Kidney (tissue), 14 donors: ENCODE data around the gene SCCPDH. TPM values are rescaled to one million over a fixed set of nuclear protein-coding genes. Genes with fewer than 3 reads are reported as not detected.

ENCODE experiments used
- DNase-seq, 5 donors: peaks; one replicate each; pipeline ENCODE4 v3.0.0-alpha.2; 2013 to 2020
- FAIRE-seq: peaks from 2 replicates; lab custom pipeline; 2012; peaks lifted over from hg19 to GRCh38; lab: Jason Lieb, UNC
- H3K27ac ChIP-seq, 2 donors: one replicate each; pipeline ENCODE4 v1.7.0; 2013; ENCODE audit warnings: low read depth in 2 of 2, low read length in 2 of 2, inconsistent platforms in 1 of 2
- H3K27me3 ChIP-seq: one replicate; pipeline ENCODE4 v1.7.1; 2013; ENCODE audit warnings: low read length, inconsistent platforms; ENCODE audit not compliant: control insufficient read depth, insufficient read depth
- H3K36me3 ChIP-seq, 3 donors: one replicate each; pipeline versions ENCODE4 v1.7.0 to v1.7.1; 2013; ENCODE audit warnings: low read length in 3 of 3, control low read depth in 1 of 3, inconsistent platforms in 1 of 3; ENCODE audit not compliant: insufficient read depth in 3 of 3, control insufficient read depth in 2 of 3
- H3K4me1 ChIP-seq, 3 donors: one replicate each; pipeline versions ENCODE4 v1.7.0 to v1.7.1; 2013; ENCODE audit warnings: low read length in 3 of 3, inconsistent platforms in 1 of 3, low read depth in 1 of 3; ENCODE audit not compliant: control insufficient read depth in 2 of 3, insufficient read depth in 2 of 3
- H3K4me3 ChIP-seq, 3 donors: one replicate each; pipeline versions ENCODE4 v1.7.0 to v1.8.1; 2013; ENCODE audit warnings: low read length in 3 of 3, control low read depth in 1 of 3, inconsistent platforms in 1 of 3
- H3K9ac ChIP-seq, 3 donors: one replicate each; pipeline versions ENCODE4 v1.7.0 to v1.7.1; 2013; ENCODE audit warnings: low read length in 3 of 3, control low read depth in 1 of 3, inconsistent platforms in 1 of 3
- H3K9me3 ChIP-seq, 3 donors: one replicate each; pipeline versions ENCODE4 v1.7.0 to v1.7.1; 2013; ENCODE audit warnings: low read length in 3 of 3, control low read depth in 1 of 3, inconsistent platforms in 1 of 3; ENCODE audit not compliant: control insufficient read depth in 2 of 3, insufficient read depth in 1 of 3
- CTCF ChIP-seq: IDR thresholded peaks from 3 replicates; pipeline ENCODE4 v1.5.1; 2012; ENCODE audit warnings: mild to moderate bottlenecking, moderate library complexity, borderline replicate concordance; ENCODE audit not compliant: insufficient read depth; ENCODE audit errors: extremely low read depth
- intact Hi-C: fragments of 100-400 bp; cut with DNase I; formaldehyde crosslinking; loops from one replicate; pipeline ENCODE4 v1.11.1; 2022
- polyA plus RNA-seq: library from polyadenylated mRNA; stranded (reverse); fragments of 350-450 nt; fragmentation: Illumina TruSeq; extraction: RNeasy Lipid Tissue Mini Kit (QIAGEN cat#74804); gene quantifications from one replicate; pipeline ENCODE4 v1.2.3, GENCODE V29; 2014; ENCODE audit warnings: low read depth, low replicate concordance; ENCODE audit not compliant: insufficient read depth
- total RNA-seq: library from RNA; stranded (reverse); fragmentation: NEBNext Ultra II Directional; extraction: Animal tissue kit (Norgen Biotek cat#: 25700); gene quantifications from one replicate; pipeline ENCODE4 v1.2.1, GENCODE V29; 2021
- donor health status: control.
- donor health status: control.
- donor health status: control.
- donor health status: control.
- donor health status: control.
- donor health status: DM: yes; HTN: yes; CAD: no.
- donor health status: Normal renal cell carcinoma (clear cell type).

The SCCPDH gene
- total and polyA plus RNA-seq, 2 donors from 2014 or later: 37.2 to 48.6 TPM

- intact Hi-C loops: no loop called here
- Histone ChIP-seq H3K27me3 (no peaks in the 10 kb centered on the region), H3K4me3 (no peak overlapping the region), H3K9me3 (no peaks in the 10 kb centered on the region), H3K9ac (no peak overlapping the region), H3K4me1 (no peaks in the 10 kb centered on the region), H3K36me3 (no peaks in the 10 kb centered on the region), H3K27ac (no peak overlapping the region)
- DNase-seq (peak in 1 of 5 donors; percentile 52), FAIRE-seq (no peak)
- no peak for TF ChIP-seq CTCF
Measured at GRCh38 chr1:246798606-246799496, 74.6 kb downstream of the SCCPDH start.

GRCh38 chr1:246800356-246800755 is 76.1 kb downstream of the SCCPDH start:
- Histone ChIP-seq H3K27ac (no peak overlapping the region), H3K9me3 (no peaks in the 10 kb centered on the region), H3K4me1 (no peaks in the 10 kb centered on the region), H3K36me3 (no peaks in the 10 kb centered on the region), H3K27me3 (no peaks in the 10 kb centered on the region), H3K4me3 (no peak overlapping the region), H3K9ac (no peak overlapping the region)
- no peak for TF ChIP-seq CTCF
- no peak for FAIRE-seq
- intact Hi-C loops: no loop called here
- peak in 1 of 5 donors; percentile 15 for DNase-seq

GRCh38 chr1:246800756-246801155 is 76.5 kb downstream of the SCCPDH start:
- no peak for TF ChIP-seq CTCF
- DNase-seq: peak in 1 of 5 donors; percentile 22
- Histone ChIP-seq H3K27ac (no peak overlapping the region), H3K4me1 (no peaks in the 10 kb centered on the region), H3K4me3 (no peak overlapping the region), H3K36me3 (no peaks in the 10 kb centered on the region), H3K27me3 (no peaks in the 10 kb centered on the region), H3K9me3 (no peaks in the 10 kb centered on the region), H3K9ac (no peak overlapping the region)
- intact Hi-C loops: no loop called here
- FAIRE-seq: no peak
